SK-MEL-5 (cell line): ENCODE data around the gene MMS22L. TPM values are rescaled to one million over a fixed set of nuclear protein-coding genes. Genes with fewer than 3 reads are reported as not detected.

Source experiments
- DNase-seq: peaks from one replicate; pipeline ENCODE4 v3.0.0-alpha.2; 2016; ENCODE audit warnings: low read depth, low spot score
- in situ Hi-C: cut with HindIII; loops from 2 replicates; pipeline ENCODE4 v1.10.0; 2016; ENCODE audit warnings: low sequenced_read_pairs, high pct_unique_total_duplicates, low pct_unique_long_range_greater_than_20kb
- total RNA-seq: library from RNA; depleted of rRNA; stranded (reverse); fragments of >200 nt; shearing (Covaris generic); gene quantifications from 2 replicates; pipeline ENCODE4 v1.2.3, GENCODE V29; 2014

Gene MMS22L
- total RNA-seq, 1 experiment from 2014 or later = 16.4 TPM

GRCh38 chr6:97275804-97276203 lies 7.2 kb downstream of the MMS22L start:
- no peak for DNase-seq
- in situ Hi-C loops = no loop called here

GRCh38 chr6:97269821-97270220 lies 13.2 kb downstream of the MMS22L start:
- in situ Hi-C loops = no loop called here
- DNase-seq = no peak

- no peak for DNase-seq
- in situ Hi-C loops = no loop called here
Observed at GRCh38 chr6:97262676-97263075, 20.3 kb downstream of the MMS22L start.

- DNase-seq = no peak
- in situ Hi-C loops = no loop called here
Observed at GRCh38 chr6:97246842-97247241, 36.2 kb downstream of the MMS22L start.

- in situ Hi-C loops = no loop called here
Observed at GRCh38 chr6:97240222-97240621, 42.8 kb downstream of the MMS22L start.

GRCh38 chr6:97231911-97232310 lies 51.1 kb downstream of the MMS22L start:
- DNase-seq = no peak
- in situ Hi-C loops = no loop called here

More at GRCh38 chr6:97240222-97240621, 42.8 kb downstream of the MMS22L start:
- no peak for DNase-seq

GRCh38 chr6:97222903-97223302 lies 60.1 kb downstream of the MMS22L start:
- in situ Hi-C loops = no loop called here
- no peak for DNase-seq

- in situ Hi-C loops = no loop called here
Observed at GRCh38 chr6:97218912-97219311, 64.1 kb downstream of the MMS22L start.

GRCh38 chr6:97215157-97215769 lies 67.8 kb downstream of the MMS22L start:
- in situ Hi-C loops = no loop called here

More at GRCh38 chr6:97218912-97219311, 64.1 kb downstream of the MMS22L start:
- DNase-seq = no peak

GRCh38 chr6:97214671-97215070 lies 68.3 kb downstream of the MMS22L start:
- peak; percentile 2 for DNase-seq

More at GRCh38 chr6:97215157-97215769, 67.8 kb downstream of the MMS22L start:
- peak; percentile 70 for DNase-seq

GRCh38 chr6:97207383-97207782 lies 75.6 kb downstream of the MMS22L start:
- DNase-seq = no peak
- in situ Hi-C loops = no loop called here

More at GRCh38 chr6:97214671-97215070, 68.3 kb downstream of the MMS22L start:
- in situ Hi-C loops = no loop called here

GRCh38 chr6:97205966-97206365 lies 77.0 kb downstream of the MMS22L start:
- in situ Hi-C loops = no loop called here
- no peak for DNase-seq

GRCh38 chr6:97203343-97203742 lies 79.7 kb downstream of the MMS22L start:
- no peak for DNase-seq
- in situ Hi-C loops = no loop called here

GRCh38 chr6:97198046-97198565 lies 84.9 kb downstream of the MMS22L start:
- no peak for DNase-seq
- in situ Hi-C loops = no loop called here

GRCh38 chr6:97195117-97195516 lies 87.9 kb downstream of the MMS22L start:
- in situ Hi-C loops = no loop called here
- DNase-seq = no peak

- DNase-seq = no peak
- in situ Hi-C loops = no loop called here
Observed at GRCh38 chr6:97189767-97190166, 93.2 kb downstream of the MMS22L start.

GRCh38 chr6:97187951-97188350 lies 95.1 kb downstream of the MMS22L start:
- no peak for DNase-seq
- in situ Hi-C loops = no loop called here

GRCh38 chr6:97186416-97186999 lies 96.5 kb downstream of the MMS22L start:
- DNase-seq = peak; percentile 77
- in situ Hi-C loops = no loop called here

- in situ Hi-C loops = no loop called here
Observed at GRCh38 chr6:97177905-97178304, 105.1 kb downstream of the MMS22L start.

More at GRCh38 chr6:97177905-97178304, 105.1 kb downstream of the MMS22L start:
- no peak for DNase-seq
